ENCODE data around the gene HLA-DMB.
A peak's percentile ranks its signal among the peaks of the same experiment; 100 is the strongest.
"Not testable (repeated sequence)": the region's sequence is repeated elsewhere in the genome, so short reads cannot be mapped to it uniquely, and the experiment has no call there.

Gene HLA-DMB

DNA sequence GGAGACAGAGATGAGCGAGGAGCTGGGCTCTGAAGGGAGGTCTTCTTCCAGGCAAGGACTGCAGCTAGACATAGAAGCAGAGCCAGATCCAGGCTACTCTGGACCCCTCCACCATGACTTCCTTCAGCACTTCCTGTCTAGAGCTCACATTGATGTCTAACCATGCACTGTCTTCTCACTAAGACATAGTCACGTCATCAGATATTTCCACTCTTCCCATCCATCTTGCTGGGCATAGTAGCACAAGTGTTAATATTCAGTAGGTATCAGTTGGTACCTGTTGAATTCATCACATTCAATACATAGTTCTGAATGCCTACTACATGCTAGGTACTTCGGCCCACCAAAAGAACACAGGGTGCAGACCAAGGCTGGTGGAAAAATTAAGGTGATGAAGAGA lies 9.2 kb upstream of the HLA-DMB start:
- DNase-seq (ENCODE audit: low read depth, low spot score) = no peak

DNA sequence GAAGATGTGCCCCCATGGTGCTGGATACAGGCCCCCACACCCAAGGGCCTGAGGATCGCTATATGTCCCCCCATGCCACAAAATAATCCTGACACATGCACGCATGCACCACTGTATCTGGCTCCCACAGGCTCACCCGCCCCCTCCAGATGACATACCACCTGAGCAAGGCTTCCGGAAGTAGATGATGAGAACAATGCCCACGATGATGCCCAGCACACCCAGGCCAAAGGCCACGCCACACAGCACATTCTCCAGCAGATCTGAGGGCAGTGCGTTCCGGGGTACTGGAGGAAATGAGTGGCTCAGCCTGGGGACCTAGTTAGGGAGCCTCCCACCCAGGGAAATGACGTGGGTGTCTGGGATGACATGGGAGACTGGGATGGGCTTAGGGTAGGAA lies 8.3 kb upstream of the HLA-DMB start:
- no peak for DNase-seq (ENCODE audit: low read depth, low spot score)

DNA sequence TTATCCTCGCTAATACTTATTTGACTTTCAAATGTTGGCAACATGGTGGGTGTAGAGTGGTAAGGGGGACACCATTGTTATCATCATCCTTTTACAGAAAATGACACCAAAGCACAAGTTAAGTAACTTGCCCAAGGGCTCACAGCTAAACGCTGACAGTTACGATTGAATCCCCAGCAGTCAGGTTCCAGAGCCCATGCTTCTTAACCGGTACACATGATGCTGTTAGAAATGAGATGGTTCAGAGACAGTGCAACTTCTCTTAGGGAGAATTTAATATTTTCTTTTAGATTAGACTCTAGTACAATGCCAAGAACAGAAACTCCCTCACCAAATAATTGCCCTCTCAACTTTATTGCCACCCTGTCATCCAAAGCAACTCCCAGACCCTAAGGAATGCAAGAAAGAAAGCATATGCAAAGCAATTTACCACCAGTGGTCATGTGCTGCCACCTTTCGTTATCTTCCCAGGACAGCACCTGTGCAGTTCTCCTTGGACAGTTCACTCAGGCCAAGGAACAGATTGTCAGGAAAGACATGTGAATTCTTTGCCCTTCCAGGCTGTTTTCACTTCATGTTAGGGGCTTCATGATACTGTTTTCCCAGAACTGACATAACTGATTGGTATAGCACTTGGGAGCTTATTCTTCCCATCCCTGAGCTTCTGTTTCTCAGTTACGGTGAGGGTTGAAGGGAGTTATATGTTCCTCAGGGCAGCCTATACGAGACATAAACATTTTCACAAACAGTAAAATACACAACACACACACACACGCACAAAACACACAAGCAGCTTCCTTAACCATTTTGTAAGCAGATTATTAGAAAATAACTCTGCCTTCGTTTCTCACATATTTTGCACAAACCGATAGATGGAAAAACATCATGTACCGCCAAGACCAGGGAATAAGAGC lies 7.0 kb upstream of the HLA-DMB start:
- DNase-seq (ENCODE audit: low read depth, low spot score) = no peak

DNA sequence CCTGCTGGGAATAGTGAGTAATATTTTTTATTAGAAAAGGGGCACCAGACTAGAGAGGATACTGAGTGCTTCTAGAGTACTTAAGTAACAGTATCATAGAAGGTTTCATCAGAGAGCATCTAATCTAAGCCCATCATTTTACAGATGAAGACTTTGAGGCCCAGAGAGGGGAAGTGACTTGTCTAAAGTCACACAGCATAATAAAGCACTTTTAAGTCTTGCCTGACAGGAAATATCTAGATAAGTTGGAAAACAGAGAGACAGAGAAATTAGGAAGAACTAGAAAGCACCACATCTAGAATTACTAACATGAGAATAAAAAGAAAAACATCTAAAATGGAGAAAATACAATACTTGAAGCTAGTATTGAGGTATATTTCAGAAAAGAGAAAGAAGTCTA lies 6.1 kb upstream of the HLA-DMB start:
- no peak for DNase-seq (ENCODE audit: low read depth, low spot score)

DNA sequence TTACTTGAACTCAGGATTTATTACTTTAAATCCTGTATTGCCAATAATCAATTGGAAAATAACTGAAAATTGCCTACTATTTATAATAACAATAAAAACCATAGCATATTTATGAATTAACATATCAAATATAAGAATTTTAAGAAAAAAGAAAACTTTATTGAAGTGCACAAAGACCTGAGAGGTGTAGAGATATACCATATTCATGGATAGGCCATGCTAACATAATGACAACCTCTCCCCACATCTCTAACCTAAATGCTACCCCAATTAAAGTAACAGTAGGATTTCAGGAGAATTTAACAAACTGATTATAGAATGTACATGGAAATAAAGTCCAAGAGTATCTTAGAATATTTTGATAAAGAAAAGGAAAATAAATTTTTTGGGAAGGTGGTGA lies 5.1 kb upstream of the HLA-DMB start:
- DNase-seq (ENCODE audit: low read depth, low spot score) = no peak

DNA sequence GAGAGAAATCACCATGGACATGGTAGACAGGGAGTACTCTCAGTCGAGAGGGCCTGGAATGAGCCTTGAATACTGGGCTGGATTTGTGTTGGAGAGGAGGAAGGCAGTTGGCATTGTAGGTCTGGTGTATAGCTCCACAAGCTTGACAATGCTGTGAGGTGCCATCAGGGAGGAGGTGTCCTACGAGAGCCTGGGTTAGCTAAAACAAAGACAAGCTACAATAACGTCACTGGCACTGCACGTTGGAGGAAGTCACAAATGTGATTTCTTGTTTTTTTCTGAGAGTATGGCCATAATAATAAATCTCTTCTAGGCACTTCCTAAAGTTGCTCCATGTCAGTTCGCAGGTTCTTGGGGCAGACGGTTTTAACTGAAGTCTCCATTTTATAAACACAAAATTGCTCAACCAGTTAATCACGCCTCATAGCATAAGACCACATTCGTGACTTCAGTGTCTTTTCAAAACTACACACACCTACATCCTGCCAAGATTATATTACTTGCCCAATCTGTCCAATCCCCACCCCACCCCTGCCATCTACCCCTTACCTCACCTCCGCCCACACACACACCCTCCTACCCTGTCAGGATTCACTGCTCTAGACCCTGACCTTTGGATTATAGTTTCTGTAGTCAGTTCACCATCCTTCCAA lies 4.4 kb upstream of the HLA-DMB start:
- DNase-seq (ENCODE audit: low read depth, low spot score) = no peak

DNA sequence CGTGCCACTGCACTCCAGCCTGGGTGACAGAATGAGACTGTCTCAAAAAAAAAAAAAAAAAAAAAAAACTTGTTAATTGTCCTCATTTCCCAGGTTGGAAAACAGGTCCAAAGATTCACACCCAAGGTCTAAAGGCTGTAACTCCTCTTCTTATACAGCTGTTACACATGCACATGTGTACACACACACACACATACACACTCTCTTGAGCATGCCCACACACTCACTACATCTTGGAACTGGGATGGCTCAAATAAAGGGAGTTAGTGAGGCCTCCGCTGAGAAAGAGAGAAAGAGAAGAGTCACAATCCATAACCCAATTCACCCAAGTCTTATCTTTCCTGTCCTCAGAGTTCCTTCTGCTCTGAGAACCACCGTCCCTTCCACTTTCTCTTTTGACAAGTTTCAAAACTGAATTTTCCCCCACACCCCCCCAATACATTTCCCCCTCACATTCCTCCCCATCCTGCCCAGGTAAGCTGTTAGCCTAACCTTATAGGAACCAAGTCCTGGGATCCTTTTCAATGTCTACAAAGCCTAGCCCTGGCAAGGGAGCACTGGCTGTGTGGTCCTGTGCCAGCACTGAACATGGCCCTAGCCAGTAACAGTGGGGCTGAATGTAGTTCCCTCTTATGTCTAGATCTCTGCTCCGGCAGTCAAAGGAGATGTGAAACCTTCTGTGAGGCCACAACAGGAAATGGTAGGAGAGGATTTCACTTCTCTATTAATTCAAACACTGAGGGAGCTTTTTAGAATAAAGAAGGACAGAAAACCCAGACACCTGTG lies 3.2 kb upstream of the HLA-DMB start:
- DNase-seq (ENCODE audit: low read depth, low spot score) = no peak

DNA sequence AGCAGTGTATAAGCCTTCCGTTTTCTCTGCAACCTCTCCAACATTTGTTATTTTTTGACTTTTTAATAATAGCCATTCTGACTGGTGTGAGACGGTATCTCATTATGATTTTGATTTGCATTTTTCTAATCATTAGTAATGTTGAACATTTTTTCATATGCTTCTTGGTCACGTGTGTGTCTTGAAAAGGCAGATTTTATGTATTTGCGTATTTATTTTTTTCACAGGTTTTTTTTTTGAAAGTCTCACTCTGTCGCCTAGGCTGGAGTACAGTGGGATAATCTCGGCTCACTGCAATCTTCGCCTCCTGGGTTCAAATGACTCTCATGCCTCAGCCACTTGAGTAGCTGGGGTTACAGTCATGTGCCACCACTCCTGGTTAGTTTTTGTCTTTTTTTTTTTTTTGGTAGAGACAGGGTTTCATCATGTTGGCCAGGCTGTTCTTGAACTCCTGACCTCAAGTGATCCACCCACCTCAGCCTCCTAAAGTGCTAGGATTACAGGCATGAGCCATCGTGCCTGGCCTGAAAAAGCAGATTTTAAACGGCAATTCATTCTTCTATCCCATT lies 1.8 kb upstream of the HLA-DMB start:
- not testable (repeated sequence) for DNase-seq (ENCODE audit: low read depth, low spot score)

DNA sequence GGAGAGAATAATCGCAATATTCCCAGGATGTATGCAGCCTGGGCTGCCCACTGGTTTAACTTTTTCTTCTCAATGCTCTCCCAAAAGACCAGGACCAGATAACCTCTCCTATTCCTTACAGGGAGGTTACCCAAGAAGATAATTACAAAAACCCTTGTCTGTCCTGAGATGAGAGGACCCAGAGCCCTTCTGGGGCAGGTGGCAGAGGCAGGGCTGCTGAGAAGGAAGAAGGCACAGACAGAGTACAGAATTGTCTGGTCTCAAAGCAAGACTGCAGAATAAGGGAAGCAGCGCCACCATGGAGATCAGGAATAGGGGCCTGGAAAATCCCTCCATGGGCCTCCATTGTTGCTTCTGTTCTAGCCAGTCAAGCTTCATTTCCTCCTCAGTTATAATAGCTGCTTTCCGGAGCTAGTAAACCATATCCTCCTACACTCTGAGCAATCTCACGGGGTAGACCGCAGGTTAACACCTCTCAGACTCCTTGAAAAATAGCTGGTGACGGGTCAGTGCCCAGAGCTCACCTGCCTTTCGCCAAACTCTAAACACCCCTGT lies 463 bp upstream of the HLA-DMB start:
- DNase-seq (ENCODE audit: low read depth, low spot score) = no peak

DNA sequence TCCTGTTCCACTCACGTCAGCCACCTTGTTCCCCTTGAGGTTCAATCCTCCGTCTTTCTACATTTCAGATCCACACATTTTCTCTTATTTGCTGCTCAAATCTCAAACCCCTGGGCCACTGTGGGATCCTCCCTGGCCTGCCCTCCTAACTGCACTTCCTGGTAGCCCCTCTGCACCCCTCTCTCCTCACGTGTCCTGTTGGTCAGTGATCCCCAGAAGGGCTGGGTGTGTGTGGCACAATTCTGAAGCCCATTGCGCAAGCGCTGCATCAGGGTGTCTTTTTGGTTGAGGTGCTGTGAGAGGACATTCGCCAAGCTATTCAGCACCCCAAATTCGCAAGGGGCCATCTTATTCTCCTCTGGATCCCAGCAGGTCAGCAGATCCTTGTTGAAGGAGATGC lies 2.3 kb downstream of the HLA-DMB start:
- no peak for DNase-seq (ENCODE audit: low read depth, low spot score)

DNA sequence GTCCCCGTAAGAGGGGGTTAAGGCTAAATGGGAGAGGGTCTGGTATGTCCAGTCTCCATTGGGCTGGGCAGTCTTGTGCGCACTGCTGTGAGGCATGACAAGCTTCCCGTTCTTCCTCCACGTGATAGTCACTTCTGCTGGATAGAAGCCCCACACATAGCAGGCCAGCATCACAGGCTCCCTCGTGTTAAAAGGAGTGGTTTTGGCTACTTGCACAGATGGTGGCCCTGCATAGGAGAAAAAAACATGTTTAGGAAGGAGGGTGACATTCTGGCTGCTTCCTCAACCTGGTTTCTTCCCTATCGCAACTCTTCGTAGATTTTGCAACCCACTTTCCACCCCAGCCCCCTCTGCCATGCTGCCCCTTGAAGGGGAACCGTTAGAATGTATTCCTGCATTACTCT lies 3.6 kb downstream of the HLA-DMB start:
- DNase-seq (ENCODE audit: low read depth, low spot score) = no peak

DNA sequence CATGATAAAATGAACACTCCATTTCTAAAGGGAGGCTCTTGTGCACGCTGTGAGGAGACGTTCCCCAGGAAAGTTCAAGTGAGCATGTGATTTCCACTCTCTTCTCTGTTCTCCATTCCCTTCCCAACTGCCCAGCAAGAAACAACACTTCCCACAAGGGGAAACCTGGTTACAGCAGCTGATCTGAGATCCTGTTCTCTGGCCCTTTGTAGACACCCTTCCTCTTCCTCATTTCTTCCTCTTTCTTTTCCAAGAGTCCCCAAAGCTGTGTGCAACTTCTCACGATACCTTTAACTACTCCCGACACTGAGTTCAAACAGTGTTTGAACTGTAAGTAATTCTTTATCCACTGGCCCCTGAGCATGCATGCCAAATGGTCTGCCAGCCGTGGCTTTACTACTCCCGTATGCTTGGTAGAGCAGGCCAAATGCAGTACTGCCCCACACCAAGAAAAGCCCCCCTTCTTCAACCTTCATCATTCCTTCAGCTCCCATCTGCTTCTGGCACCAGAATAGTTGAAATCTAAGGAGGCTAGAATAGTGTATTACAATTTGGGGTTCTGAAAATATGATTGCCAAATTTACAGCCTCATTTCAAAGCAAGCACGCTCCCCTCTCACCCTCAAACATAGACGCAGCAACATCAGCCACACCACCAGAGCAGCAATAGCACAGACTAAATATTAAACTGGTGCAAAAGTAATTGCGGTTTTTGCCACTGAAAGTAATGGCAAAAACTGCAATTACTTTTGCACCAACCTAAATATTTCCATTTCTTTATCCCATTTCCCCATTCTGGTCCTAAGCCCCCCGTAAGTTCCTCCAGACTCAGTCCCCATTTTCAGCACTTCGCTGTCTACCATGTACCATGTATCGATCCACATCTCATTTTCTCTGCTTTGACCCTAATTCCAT lies 4.3 kb downstream of the HLA-DMB start:
- no peak for DNase-seq (ENCODE audit: low read depth, low spot score)

DNA sequence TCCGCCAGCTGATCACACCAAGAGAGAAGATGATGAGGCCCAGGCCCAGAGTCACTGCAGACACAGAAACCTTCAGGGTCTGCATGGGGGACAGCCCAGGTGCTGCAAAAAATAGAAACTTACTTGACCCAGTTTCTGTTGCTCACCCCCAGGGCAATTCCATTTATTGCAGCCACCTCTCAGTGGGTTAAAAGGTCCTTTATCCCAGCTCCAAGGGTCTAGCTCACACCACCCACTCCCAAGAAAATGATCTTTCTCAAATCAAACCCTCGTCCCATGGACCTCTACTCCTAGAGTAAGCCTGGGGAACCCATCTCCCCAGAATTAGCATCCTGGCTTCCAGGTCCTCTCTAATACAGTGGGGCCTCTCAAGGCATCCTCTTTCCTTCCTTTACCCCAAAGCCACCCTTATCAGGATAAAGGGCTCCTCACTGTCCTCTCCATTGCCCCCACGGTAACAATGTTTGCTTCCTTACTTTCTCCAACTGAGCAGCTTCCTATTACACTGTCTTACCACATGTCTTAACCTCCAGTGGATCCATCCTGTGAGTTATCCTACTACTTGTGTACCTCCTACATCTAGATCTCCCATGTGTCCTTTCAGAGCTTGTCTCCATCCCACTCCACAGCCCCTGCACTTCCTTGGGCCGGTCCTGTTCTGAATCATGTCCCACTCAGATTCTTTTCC lies 5.1 kb downstream of the HLA-DMB start:
- DNase-seq (ENCODE audit: low read depth, low spot score) = no peak

DNA sequence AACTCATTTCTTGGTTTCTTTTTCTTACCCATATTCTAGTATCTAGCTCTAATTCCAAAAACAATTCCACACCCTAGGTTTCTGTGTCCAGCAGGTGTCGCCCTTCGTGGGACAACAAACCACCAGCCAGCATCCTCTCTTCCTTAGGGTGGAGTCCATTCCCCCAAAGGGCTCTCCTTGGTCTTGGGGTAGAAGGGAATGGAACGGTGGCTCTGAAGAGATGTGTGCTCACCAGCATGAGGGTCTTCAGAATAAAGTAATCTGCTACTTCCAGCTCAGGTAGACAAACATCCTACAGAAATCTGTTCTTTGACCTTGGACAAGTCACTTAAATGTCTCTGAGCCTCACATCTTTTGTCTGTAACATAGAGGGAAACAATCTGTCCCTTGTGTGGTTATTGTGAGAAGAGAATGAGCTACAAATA lies 7.2 kb downstream of the HLA-DMB start:
- DNase-seq (ENCODE audit: low read depth, low spot score) = peak; percentile 51

DNA sequence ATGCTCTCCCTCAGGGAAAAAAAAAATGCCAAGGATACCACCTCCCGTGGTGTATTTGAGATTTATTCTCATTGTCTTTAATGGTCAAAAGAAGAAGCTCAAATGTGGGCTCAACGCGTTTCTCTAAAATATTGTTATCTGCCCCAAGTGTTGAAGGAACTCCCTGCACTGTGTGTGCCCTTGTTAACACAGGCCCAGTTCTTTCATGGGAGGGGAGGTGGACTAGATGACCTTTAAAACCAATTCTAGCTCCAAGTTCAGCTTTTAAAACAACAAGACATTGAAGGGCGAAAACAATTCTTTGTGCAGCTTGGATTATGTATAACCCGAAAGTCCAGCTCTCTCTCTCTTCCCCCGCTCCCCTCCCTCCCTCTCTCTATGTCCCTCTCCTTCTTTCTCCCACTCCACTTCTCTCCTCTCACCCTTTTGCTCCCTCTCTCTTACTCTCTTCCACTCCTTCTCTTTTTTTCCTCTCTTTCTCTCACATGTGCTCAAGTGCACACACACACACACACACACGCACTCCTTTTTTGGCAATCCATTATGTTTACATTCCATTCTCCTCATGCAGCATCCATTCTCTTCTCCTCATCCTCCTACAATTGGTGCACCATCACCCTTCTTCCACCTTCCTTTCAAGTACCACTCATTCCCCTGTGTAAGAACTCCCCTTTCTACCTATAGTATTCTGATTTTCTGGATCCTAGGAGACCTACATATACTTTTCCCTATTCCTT lies 8.5 kb downstream of the HLA-DMB start:
- no peak for DNase-seq (ENCODE audit: low read depth, low spot score)

DNA sequence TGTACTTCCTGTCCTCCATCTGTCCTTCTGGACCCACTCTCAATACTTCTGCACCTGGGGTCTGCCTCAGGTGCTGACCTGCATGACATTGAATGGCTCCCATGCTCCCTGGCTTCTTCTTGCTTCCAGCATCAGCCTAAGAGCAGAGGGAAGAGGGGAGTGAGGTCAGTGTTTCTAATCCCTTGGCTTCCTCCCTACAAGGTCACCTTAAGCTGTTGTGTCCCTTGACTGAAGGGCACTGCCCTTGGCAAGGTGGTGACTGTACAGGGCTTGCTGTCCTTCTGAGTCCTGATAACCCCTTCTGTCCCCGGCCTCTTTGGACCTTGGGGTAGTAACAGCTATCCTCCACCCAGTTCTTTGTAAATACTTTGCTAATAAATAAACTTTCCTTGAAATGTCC lies 9.6 kb downstream of the HLA-DMB start:
- DNase-seq (ENCODE audit: low read depth, low spot score) = no peak

DNA sequence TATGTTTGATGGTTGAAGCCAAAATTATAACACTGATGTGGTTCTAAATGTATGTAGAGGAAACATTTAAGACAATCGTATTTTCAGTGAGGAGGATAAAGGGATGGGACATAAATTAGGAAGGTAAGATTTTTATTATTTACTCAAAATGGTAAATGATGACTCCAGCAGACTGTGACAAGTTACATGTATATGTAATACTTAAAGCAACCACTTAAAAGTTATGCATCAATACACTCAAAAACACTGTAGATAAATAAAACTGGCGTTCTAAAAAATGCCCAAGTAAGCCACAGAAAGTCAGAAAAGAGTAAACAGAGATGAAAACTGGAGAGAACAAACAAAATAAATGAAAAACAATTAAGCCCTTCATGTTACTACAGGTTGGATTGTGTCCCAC lies 18.7 kb downstream of the HLA-DMB start:
- no peak for DNase-seq (ENCODE audit: low read depth, low spot score)

DNA sequence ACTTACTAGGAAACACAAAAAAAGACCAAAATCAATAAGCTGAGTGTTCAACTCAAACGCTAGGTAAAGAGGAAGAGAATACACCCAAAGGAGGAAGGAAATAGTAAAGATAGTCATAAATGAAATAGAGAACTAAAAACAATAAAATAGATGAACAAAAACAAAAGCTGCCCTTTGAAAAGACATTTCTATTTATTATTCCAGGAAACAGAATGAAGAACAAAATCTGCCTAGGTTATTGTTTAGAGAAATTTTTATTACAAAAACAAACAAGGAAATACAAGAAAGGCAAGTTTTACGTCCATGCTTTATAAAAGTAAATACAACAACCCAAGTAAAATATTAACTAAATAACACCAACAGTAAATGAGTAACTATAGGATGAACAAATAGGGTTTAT lies 20.1 kb downstream of the HLA-DMB start:
- no peak for DNase-seq (ENCODE audit: low read depth, low spot score)

DNA sequence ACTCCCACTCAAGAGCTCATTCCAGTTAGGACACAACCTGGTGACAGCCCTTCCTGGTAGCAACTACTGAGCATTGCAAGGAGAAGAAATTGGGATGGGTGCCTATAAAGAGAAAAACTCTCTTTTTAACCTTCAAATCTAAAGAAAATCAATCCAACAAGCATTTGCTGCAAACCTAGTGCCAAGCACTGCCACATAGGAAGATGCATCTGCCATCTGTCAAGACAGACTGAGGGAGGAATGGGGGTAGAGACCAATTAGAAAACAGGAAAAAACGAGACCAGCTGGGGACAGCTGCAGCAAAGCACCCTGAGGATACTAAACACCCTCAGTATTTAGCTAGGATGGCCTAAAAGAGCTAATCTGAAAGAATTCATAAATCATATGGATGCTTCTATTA lies 27.9 kb downstream of the HLA-DMB start:
- DNase-seq (ENCODE audit: low read depth, low spot score) = no peak
